PC-3 (cell line): ENCODE measurements around the gene PRKAR1B. TPM values are rescaled to one million over a fixed set of nuclear protein-coding genes. Genes with fewer than 3 reads are reported as not detected.

ENCODE experiments used
- ATAC-seq: fragments of 200-7000 bp; cut with Tn5 transposase; 2 replicates; pipeline ENCODE4 v1.9.1; 2020; ENCODE audit warnings: mild to moderate bottlenecking, moderate library complexity
- BruUV-seq: library from RNA; stranded (reverse); fragments of 400-500 nt; replicated peaks from 2 replicates; lab custom pipeline; 2021; lab: Mats Ljungman, UMichigan
- CTCF ChIA-PET: fragments of 300-600 bp; sonication (Branson Sonifier 250); formaldehyde crosslinking; loops from one replicate; lab custom pipeline; 2022; ENCODE audit warnings: antibody characterized with exemption; lab: Charles Lee
- POLR2A ChIA-PET: fragments of 300-600 bp; sonication (Branson Sonifier 250); formaldehyde crosslinking; loops from one replicate; lab custom pipeline; 2022; ENCODE audit warnings: antibody characterized with exemption; ENCODE audit not compliant: unreplicated experiment; lab: Charles Lee
- DNase-seq: peaks from one replicate; pipeline ENCODE4 v3.0.0-alpha.2; 2015
- H2AFZ ChIP-seq: fragments of 300-600 bp; sonication (generic); 2 replicates; pipeline ENCODE4 v1.6.0; 2016; ENCODE audit warnings: antibody characterized with exemption, low read length
- H3F3A ChIP-seq: fragments of 300-600 bp; sonication (generic); one replicate; pipeline ENCODE4 v1.6.0; 2017; ENCODE audit warnings: antibody characterized with exemption, low read length, control low read depth, mild to moderate bottlenecking; ENCODE audit not compliant: unreplicated experiment
- H3K27ac ChIP-seq: fragments of 300-600 bp; sonication (generic); 2 replicates; pipeline ENCODE4 v1.5.1; 2016; ENCODE audit warnings: mild to moderate bottlenecking, low read length
- H3K27me3 ChIP-seq: fragments of 300-600 bp; sonication (generic); 2 replicates; pipeline ENCODE4 v1.6.1; 2016; ENCODE audit warnings: low read length, mixed read lengths
- H3K36me3 ChIP-seq: fragments of 300-600 bp; sonication (generic); 2 replicates; pipeline ENCODE4 v1.6.1; 2016; ENCODE audit warnings: low read depth, mixed run types, low read length, mixed read lengths
- H3K4me1 ChIP-seq: fragments of 300-600 bp; sonication (generic); 2 replicates; pipeline ENCODE4 v1.5.1; 2016; ENCODE audit warnings: low read length; ENCODE audit not compliant: insufficient read depth
- H3K4me2 ChIP-seq: fragments of 300-600 bp; sonication (generic); 2 replicates; pipeline ENCODE4 v1.6.0; 2016; ENCODE audit warnings: low read length
- H3K4me3 ChIP-seq: fragments of 300-600 bp; sonication (generic); 2 replicates; pipeline ENCODE4 v1.5.1; 2016; ENCODE audit warnings: mild to moderate bottlenecking, low read length, mixed read lengths
- H3K79me2 ChIP-seq: fragments of 300-600 bp; sonication (generic); 2 replicates; pipeline ENCODE4 v1.6.1; 2017; ENCODE audit warnings: low read length, mixed read lengths
- H3K9ac ChIP-seq: fragments of 300-600 bp; sonication (generic); 2 replicates; pipeline ENCODE4 v1.6.0; 2016; ENCODE audit warnings: mild to moderate bottlenecking, low read length
- H3K9me2 ChIP-seq: fragments of 300-600 bp; sonication (generic); replicated peaks from 2 replicates; pipeline ENCODE4 v1.6.1; 2016; ENCODE audit warnings: mixed run types, low read length, mixed read lengths
- H3K9me3 ChIP-seq: fragments of 300-600 bp; sonication (generic); 2 replicates; pipeline ENCODE4 v1.6.1; 2016; ENCODE audit warnings: low read length, mixed read lengths
- H4K20me1 ChIP-seq: fragments of 300-600 bp; sonication (generic); 2 replicates; pipeline ENCODE4 v1.6.1; 2016; ENCODE audit warnings: low read length, mixed read lengths
- CTCF ChIP-seq: fragments of 300-600 bp; sonication (generic); conservative IDR thresholded peaks from 2 replicates; pipeline ENCODE4 v1.5.1; 2017; ENCODE audit warnings: antibody characterized with exemption, low read depth, mild to moderate bottlenecking, low read length
- EZH2 ChIP-seq: fragments of 300-600 bp; sonication (generic); IDR thresholded peaks from one replicate; pipeline ENCODE4 v1.6.1; 2017; ENCODE audit warnings: antibody characterized with exemption, mild to moderate bottlenecking, low read length; ENCODE audit not compliant: unreplicated experiment
- EZH2phosphoT487 ChIP-seq: fragments of 300-600 bp; sonication (generic); IDR thresholded peaks from 2 replicates; pipeline ENCODE4 v1.6.1; 2018; ENCODE audit warnings: mild to moderate bottlenecking, antibody characterized with exemption, low read length, borderline replicate concordance
- intact Hi-C: fragments of 100-400 bp; cut with micrococcal nuclease; formaldehyde crosslinking; loops from 2 replicates; pipeline ENCODE4 v1.9.0; 2023
- total RNA-seq: library from RNA; depleted of rRNA; stranded (reverse); fragments of >200 nt; gene quantifications from 2 replicates; pipeline ENCODE4 v1.2.3, GENCODE V29; 2014

PRKAR1B gene
- total RNA-seq, 1 experiment from 2014 or later, result 15.6 TPM

DNA sequence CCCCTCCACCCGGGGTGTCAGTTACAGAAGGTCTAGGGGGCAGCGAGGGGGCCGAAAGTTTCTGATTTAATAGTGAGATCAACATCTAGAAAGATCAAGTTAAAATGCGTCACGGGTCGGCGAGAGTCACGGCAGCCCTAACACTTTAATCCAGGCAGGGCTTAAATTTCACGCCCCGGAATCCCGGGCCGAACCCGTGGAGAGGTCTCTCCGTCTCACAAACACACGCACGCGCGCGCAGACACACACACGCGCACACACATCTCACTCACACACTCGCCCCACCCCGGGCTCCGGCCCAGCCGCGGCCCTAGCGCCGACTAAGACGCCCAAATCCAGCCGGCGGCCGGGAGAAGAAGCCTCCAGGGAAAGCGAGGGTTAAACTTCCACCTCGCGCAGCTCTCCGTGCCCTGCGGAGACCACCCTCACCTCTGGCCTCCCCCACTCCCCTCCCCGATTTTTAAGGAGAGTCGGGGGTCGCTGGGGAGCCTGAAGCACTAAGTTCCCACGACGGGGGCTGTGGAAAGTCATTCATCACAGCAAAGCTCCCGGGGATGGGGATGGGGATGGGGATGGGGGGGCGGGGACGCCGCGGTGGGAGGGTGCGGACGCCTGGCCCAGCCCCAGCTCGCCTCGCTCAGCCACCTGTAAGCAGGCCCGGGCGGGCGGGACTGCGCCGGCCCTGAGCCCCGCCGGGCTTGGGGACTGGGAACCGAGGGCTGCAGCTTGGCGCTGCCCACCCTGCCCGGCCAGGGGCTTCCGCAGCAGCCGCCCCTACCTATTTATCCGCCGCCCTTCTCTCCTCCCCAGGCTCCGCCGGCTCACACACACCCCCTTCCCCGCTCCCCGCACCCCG is 209.1 kb downstream of the PRKAR1B start:
- DNase-seq (peak; percentile 42), ATAC-seq (peak; percentile 25)
- no peaks in the 10 kb centered on the region for H3F3A ChIP-seq
- no peak overlapping the region for H3K27ac ChIP-seq
- H3K9me2 ChIP-seq, result no peaks in the 10 kb centered on the region
- ChIA-PET POLR2A (no interaction called here), CTCF (interaction anchor here (0.7 kb wide), 1 partner anchor 119 kb away, joined by 3 read pairs; no protein-coding TSS in a partner anchor)
- H2AFZ ChIP-seq, result peak overlapping the region; percentile 46
- TF ChIP-seq EZH2, result no peak
- TF ChIP-seq EZH2phosphoT487, result no peak
- TF ChIP-seq CTCF, result no peak
- H4K20me1 ChIP-seq, result no peaks in the 10 kb centered on the region
- H3K9me3 ChIP-seq, result no peaks in the 10 kb centered on the region
- TSS peak; percentile 36 for BruUV-seq
- peak overlapping the region; percentile 95 for H3K4me3 ChIP-seq
- H3K27me3 ChIP-seq, result peaks cover 18% of the 10 kb centered on the region
- intact Hi-C loops, result loop anchor here (1.0 to 5.0 kb wide), 5 partner anchors 21 to 209 kb away; partner anchors contain the start of genes DNAAF5 and PRKAR1B
- peaks cover 47% of the 10 kb centered on the region for H3K79me2 ChIP-seq
- peak overlapping the region; percentile 98 for H3K4me2 ChIP-seq
- peaks cover 11% of the 10 kb centered on the region; the same call in 1 of the 2 replicates for H3K4me1 ChIP-seq
- no peaks in the 10 kb centered on the region for H3K36me3 ChIP-seq
- peak overlapping the region; percentile 43; the same call in 1 of the 2 replicates for H3K9ac ChIP-seq

GRCh38 chr7:516606-517456 is 210.2 kb downstream of the PRKAR1B start:
- ATAC-seq (peak; percentile 10), DNase-seq (peak; percentile 60)
- Histone ChIP-seq H3F3A (no peaks in the 10 kb centered on the region), H3K4me2 (peak overlapping the region; percentile 98), H3K36me3 (no peaks in the 10 kb centered on the region), H3K4me1 (peaks cover 5% of the 10 kb centered on the region; the same call in 1 of the 2 replicates), H3K9ac (peak overlapping the region; percentile 31; the same call in 1 of the 2 replicates), H2AFZ (peak overlapping the region; percentile 61; the same call in 1 of the 2 replicates), H3K9me3 (no peaks in the 10 kb centered on the region), H3K9me2 (no peaks in the 10 kb centered on the region), H4K20me1 (no peaks in the 10 kb centered on the region), H3K27ac (no peak overlapping the region), H3K4me3 (peak overlapping the region; percentile 95), H3K79me2 (peaks cover 47% of the 10 kb centered on the region), H3K27me3 (peaks cover 9% of the 10 kb centered on the region)
- intact Hi-C loops, result loop anchor here (5.0 kb wide), 1 partner anchor 210 kb away; the partner anchor contains the start of genes DNAAF5 and PRKAR1B
- ChIA-PET POLR2A (no interaction called here), CTCF (no interaction called here)
- no TSS peak for BruUV-seq
- TF ChIP-seq EZH2phosphoT487 (peak; percentile 80; the same call in 1 of the 2 replicates), CTCF (no peak)
